Measurements from ENCODE around the gene ABHD12.

DNA sequence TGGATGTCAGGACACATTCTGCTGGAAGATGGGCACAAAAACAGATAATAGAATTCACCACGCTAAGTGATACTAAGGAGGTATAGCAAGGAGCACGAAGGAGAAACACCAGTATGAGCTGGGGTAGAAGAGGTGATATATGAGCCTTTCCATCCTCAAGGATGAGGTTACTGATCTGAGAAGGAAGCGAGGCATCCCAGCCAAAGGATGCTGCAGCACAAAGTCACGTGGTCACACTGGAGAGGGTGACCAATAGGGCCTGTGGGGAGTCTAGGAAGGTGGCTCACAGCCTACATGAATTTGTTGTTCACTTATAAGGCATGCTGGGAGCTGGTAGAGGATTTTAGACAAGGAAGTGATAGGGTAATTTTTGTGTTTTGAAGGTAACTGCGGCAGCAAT lies 18.3 kb upstream of the ABHD12 start:
- no peak for TF ChIP-seq EZH2 (IDR thresholded peaks at IDR 0.05; ENCODE audit: borderline replicate concordance, low read depth, low read length, severe bottlenecking)
- TF ChIP-seq, protein P1, sequence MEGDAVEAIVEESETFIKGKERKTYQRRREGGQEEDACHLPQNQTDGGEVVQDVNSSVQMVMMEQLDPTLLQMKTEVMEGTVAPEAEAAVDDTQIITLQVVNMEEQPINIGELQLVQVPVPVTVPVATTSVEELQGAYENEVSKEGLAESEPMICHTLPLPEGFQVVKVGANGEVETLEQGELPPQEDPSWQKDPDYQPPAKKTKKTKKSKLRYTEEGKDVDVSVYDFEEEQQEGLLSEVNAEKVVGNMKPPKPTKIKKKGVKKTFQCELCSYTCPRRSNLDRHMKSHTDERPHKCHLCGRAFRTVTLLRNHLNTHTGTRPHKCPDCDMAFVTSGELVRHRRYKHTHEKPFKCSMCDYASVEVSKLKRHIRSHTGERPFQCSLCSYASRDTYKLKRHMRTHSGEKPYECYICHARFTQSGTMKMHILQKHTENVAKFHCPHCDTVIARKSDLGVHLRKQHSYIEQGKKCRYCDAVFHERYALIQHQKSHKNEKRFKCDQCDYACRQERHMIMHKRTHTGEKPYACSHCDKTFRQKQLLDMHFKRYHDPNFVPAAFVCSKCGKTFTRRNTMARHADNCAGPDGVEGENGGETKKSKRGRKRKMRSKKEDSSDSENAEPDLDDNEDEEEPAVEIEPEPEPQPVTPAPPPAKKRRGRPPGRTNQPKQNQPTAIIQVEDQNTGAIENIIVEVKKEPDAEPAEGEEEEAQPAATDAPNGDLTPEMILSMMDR (IDR thresholded peaks at IDR 0.05; ENCODE audit: borderline replicate concordance, extremely low read depth, low read length, poor library complexity, severe bottlenecking), result no peak

All from DND-41 (cell line).